Activated CD8-positive, alpha-beta memory T cell treated with anti-CD3 and anti-CD28 coated beads, Interleukin-2, amount 50 U/mL, for 24 hours (primary cell): Measurements from ENCODE around the gene EFNA2.

Experiments used
- DNase-seq: peaks from one replicate; pipeline ENCODE4 v3.0.0-alpha.2; 2020; ENCODE audit errors: extremely low read depth

The EFNA2 gene

GRCh38 chr19:1260749-1261537 lies 24.7 kb upstream of the EFNA2 start:
- peak; percentile 85 for DNase-seq

GRCh38 chr19:1261538-1261797 lies 24.2 kb upstream of the EFNA2 start:
- DNase-seq: no peak

- DNase-seq: no peak
Measured at GRCh38 chr19:1261798-1262622, 23.7 kb upstream of the EFNA2 start.

- DNase-seq: no peak
Measured at GRCh38 chr19:1262623-1263123, 23.0 kb upstream of the EFNA2 start.

- no peak for DNase-seq
Measured at GRCh38 chr19:1263188-1263587, 22.5 kb upstream of the EFNA2 start.

- DNase-seq: no peak
Measured at GRCh38 chr19:1264801-1265614, 20.7 kb upstream of the EFNA2 start.

- DNase-seq: no peak
Measured at GRCh38 chr19:1265615-1266128, 20.0 kb upstream of the EFNA2 start.

- no peak for DNase-seq
Measured at GRCh38 chr19:1266129-1266915, 19.4 kb upstream of the EFNA2 start.

GRCh38 chr19:1266916-1267476 lies 18.7 kb upstream of the EFNA2 start:
- no peak for DNase-seq

GRCh38 chr19:1267477-1268225 lies 18.0 kb upstream of the EFNA2 start:
- no peak for DNase-seq

GRCh38 chr19:1268226-1269064 lies 17.2 kb upstream of the EFNA2 start:
- no peak for DNase-seq

GRCh38 chr19:1269065-1269477 lies 16.6 kb upstream of the EFNA2 start, which contains the start of gene CIRBP:
CIRBP (plus strand) TSS chr19:1269332; CDS start chr19:1270934, 1,602 bp downstream.
- peak; percentile 98 for DNase-seq

- no peak for DNase-seq
Measured at GRCh38 chr19:1269478-1270212, 16.0 kb upstream of the EFNA2 start.

- no peak for DNase-seq
Measured at GRCh38 chr19:1270213-1270853, 15.3 kb upstream of the EFNA2 start.

- DNase-seq: no peak
Measured at GRCh38 chr19:1270854-1271527, 14.7 kb upstream of the EFNA2 start.

- no peak for DNase-seq
Measured at GRCh38 chr19:1271528-1272422, 13.9 kb upstream of the EFNA2 start.
